K562 treated with DMSO at 1 percent for 24 hours (cell line): ENCODE data around the gene TMEM60. TPM values are rescaled to one million over a fixed set of nuclear protein-coding genes. Genes with fewer than 3 reads are reported as not detected.

Experiments used
- total RNA-seq: library from RNA; unstranded; fragments of 300-600 nt; gene quantifications from 2 replicates; pipeline ENCODE4 v1.2.3, GENCODE V29; 2022; ENCODE audit warnings: low read depth; ENCODE audit not compliant: insufficient read depth

TMEM60 gene
- 33.9 and 42.0 TPM in 2 replicates for total RNA-seq

DNA sequence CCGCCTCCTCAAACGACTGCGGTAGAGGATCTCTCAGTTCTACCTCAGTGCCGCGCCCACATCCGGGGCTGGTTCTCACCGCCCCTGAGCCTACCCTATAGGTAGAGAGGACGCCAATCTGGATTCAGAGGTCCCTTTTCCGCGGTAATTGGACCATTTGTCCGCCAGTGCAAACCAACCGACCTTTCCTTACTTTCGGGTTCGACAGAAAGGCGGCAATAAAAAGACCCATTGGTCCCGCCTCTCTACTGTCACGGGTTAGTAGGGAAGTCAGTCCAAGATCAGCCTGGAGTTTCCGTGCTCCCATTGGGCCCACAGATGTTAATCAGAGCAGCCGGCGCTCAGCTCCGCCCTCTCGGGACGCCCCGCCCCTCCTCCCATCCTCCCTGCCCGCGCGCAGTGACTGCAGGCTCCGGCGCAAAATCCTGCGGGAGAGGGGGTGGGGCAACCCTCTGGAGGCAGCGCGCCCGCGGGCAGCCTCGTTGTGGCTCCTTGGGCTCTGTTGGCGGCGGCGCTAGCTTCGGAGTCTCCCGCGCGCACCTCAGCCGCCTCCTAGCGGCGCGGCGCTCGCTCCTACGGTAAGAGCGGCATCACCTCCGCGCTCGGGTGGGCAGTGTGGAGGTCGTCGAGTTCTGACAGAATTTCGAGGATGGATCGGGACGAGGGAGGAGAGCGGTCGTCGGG lies at the start of gene TMEM60, which contains the start of gene PHTF2:
Gene TMEM60, minus strand, starts transcription at position 41 of the 684 bp plus-strand sequence. CDS start 4,061 bp downstream, outside the sequence.
Gene PHTF2, plus strand, starts transcription at position 380 of the 684 bp plus-strand sequence.

Other genes with a start within 250 kb of the TMEM60 start
- 10.7 and 15.0 TPM in 2 replicates for gene RSBN1L, start 102.0 kb downstream of the TMEM60 start, total RNA-seq
- gene PHTF2, start 339 bp upstream of the TMEM60 start, total RNA-seq: 19.0 and 19.9 TPM in 2 replicates